ENCODE data around the gene PIGH.

The PIGH gene

GRCh38 chr14:67576216-67576955 lies 23.7 kb downstream of the PIGH start:
- ChIA-PET CTCF (interaction anchor here (0.7 to 22.7 kb wide), 8 partner anchors 7 to 159 kb away, joined by 3 to 582 read pairs (median 118); partner anchors contain the start of genes PIGH and RDH12), POLR2A (no interaction called here)
- H3K4me3 ChIP-seq (ENCODE audit: low read depth, low read length): no peak overlapping the region
- no peak for TF ChIP-seq CTCF (IDR thresholded peaks at IDR 0.05; ENCODE audit: insufficient read depth, low read length, missing control alignments)
- no peak for DNase-seq (ENCODE audit: low read depth, low spot score)

- DNase-seq (ENCODE audit: low read depth, low spot score): no peak
- ChIA-PET POLR2A (no interaction called here), CTCF (interaction anchor here (0.8 to 22.7 kb wide), 6 partner anchors 7 to 150 kb away, joined by 3 to 582 read pairs (median 250); partner anchors contain the start of gene RDH12)
- no peak overlapping the region for H3K4me3 ChIP-seq (ENCODE audit: low read depth, low read length)
- TF ChIP-seq CTCF (IDR thresholded peaks at IDR 0.05; ENCODE audit: insufficient read depth, low read length, missing control alignments): no peak
These were observed 24.4 kb downstream of the PIGH start for GRCh38 chr14:67575684-67576083.

GRCh38 chr14:67574806-67575205 lies 25.3 kb downstream of the PIGH start:
- H3K4me3 ChIP-seq (ENCODE audit: low read depth, low read length): no peak overlapping the region
- CTCF ChIA-PET: interaction anchor here (1.6 to 22.7 kb wide), 2 partner anchors 130 to 149 kb away, joined by 4 to 582 read pairs; no protein-coding TSS in a partner anchor
- POLR2A ChIA-PET: no interaction called here
- no peak for TF ChIP-seq CTCF (IDR thresholded peaks at IDR 0.05; ENCODE audit: insufficient read depth, low read length, missing control alignments)
- no peak for DNase-seq (ENCODE audit: low read depth, low spot score)

- ChIA-PET POLR2A (no interaction called here), CTCF (interaction anchor here (1.6 to 22.7 kb wide), 6 partner anchors 10 to 148 kb away, joined by 4 to 582 read pairs (median 86); partner anchors contain the start of gene PIGH)
- TF ChIP-seq CTCF (IDR thresholded peaks at IDR 0.05; ENCODE audit: insufficient read depth, low read length, missing control alignments): no peak
- DNase-seq (ENCODE audit: low read depth, low spot score): no peak
- no peak overlapping the region for H3K4me3 ChIP-seq (ENCODE audit: low read depth, low read length)
These were observed 25.9 kb downstream of the PIGH start for GRCh38 chr14:67574156-67574555.

GRCh38 chr14:67573228-67574010 lies 26.6 kb downstream of the PIGH start:
- CTCF ChIA-PET: interaction anchor here (1.6 to 22.7 kb wide), 8 partner anchors 11 to 147 kb away, joined by 4 to 582 read pairs (median 54); partner anchors contain the start of genes PIGH and PLEKHH1
- POLR2A ChIA-PET: no interaction called here

More at GRCh38 chr14:67573228-67574010, 26.6 kb downstream of the PIGH start:
- no peak overlapping the region for H3K4me3 ChIP-seq (ENCODE audit: low read depth, low read length)
- no peak for TF ChIP-seq CTCF (IDR thresholded peaks at IDR 0.05; ENCODE audit: insufficient read depth, low read length, missing control alignments)
- no peak for DNase-seq (ENCODE audit: low read depth, low spot score)
